HEK293T (cell line): ENCODE data around the gene PLSCR3.

ENCODE experiments used
- CTCF ChIA-PET: fragments of 350-600 bp; formaldehyde crosslinking; extraction: SDS; loops from one replicate; lab custom pipeline; 2021; ENCODE audit warnings: antibody characterized with exemption, inconsistent platforms; lab: Yijun Ruan, JAX
- POLR2A ChIA-PET: fragments of 350-600 bp; formaldehyde crosslinking; extraction: SDS; loops from one replicate; lab custom pipeline; 2020; ENCODE audit warnings: antibody characterized with exemption, inconsistent platforms; lab: Yijun Ruan, JAX
- DNase-seq: peaks from one replicate; pipeline ENCODE4 v3.0.0; 2012; ENCODE audit warnings: mixed read lengths; ENCODE audit errors: extremely low spot score
- ARNT ChIP-seq: fragments of 450-650 bp; IDR thresholded peaks from 2 replicates; pipeline ENCODE4 v1.6.1; 2017; ENCODE audit warnings: mild to moderate bottlenecking
- BHLHE40 ChIP-seq: fragments of 450-650 bp; IDR thresholded peaks from 2 replicates; pipeline ENCODE4 v1.6.1; 2016; ENCODE audit warnings: mild to moderate bottlenecking, moderate library complexity, borderline replicate concordance
- CTBP1 ChIP-seq: fragments of 450-650 bp; IDR thresholded peaks from 2 replicates; pipeline ENCODE4 v1.6.1; 2016; ENCODE audit warnings: borderline replicate concordance
- ELF4 ChIP-seq: fragments of 450-650 bp; IDR thresholded peaks from 2 replicates; pipeline ENCODE4 v1.6.1; 2017; ENCODE audit warnings: antibody characterized with exemption
- FOXA1 ChIP-seq: fragments of 450-650 bp; IDR thresholded peaks from 2 replicates; pipeline ENCODE4 v1.6.1; 2016; ENCODE audit warnings: mild to moderate bottlenecking
- FOXK2 ChIP-seq: fragments of 450-650 bp; IDR thresholded peaks from 2 replicates; pipeline ENCODE4 v1.6.1; 2016; ENCODE audit warnings: mild to moderate bottlenecking
- FOXM1 ChIP-seq: fragments of 450-650 bp; IDR thresholded peaks from 2 replicates; pipeline ENCODE4 v1.6.1; 2017; ENCODE audit warnings: mild to moderate bottlenecking, borderline replicate concordance
- HDGF ChIP-seq: fragments of 450-650 bp; IDR thresholded peaks from 2 replicates; pipeline ENCODE4 v1.6.1; 2017; ENCODE audit warnings: antibody characterized with exemption, borderline replicate concordance
- L3MBTL2 ChIP-seq: fragments of 450-650 bp; conservative IDR thresholded peaks from 2 replicates; pipeline ENCODE4 v1.6.1; 2016; ENCODE audit warnings: mild to moderate bottlenecking
- LEF1 ChIP-seq: fragments of 450-650 bp; IDR thresholded peaks from 2 replicates; pipeline ENCODE4 v1.6.1; 2017; ENCODE audit warnings: mild to moderate bottlenecking, borderline replicate concordance
- NFRKB ChIP-seq: fragments of 450-650 bp; IDR thresholded peaks from 2 replicates; pipeline ENCODE4 v1.6.1; 2016; ENCODE audit warnings: mild to moderate bottlenecking, moderate library complexity
- PKNOX1 ChIP-seq: fragments of 450-650 bp; IDR thresholded peaks from 2 replicates; pipeline ENCODE4 v1.6.1; 2016
- SP1 ChIP-seq: fragments of 450-650 bp; IDR thresholded peaks from 2 replicates; pipeline ENCODE4 v1.6.1; 2017
- SUZ12 ChIP-seq: fragments of 450-650 bp; IDR thresholded peaks from 2 replicates; pipeline ENCODE4 v1.6.1; 2016; ENCODE audit warnings: mild to moderate bottlenecking
- TARDBP ChIP-seq: fragments of 450-650 bp; IDR thresholded peaks from 2 replicates; pipeline ENCODE4 v1.6.1; 2016
- ZNF384 ChIP-seq: fragments of 450-650 bp; IDR thresholded peaks from 2 replicates; pipeline ENCODE4 v1.6.1; 2016

Gene PLSCR3

GRCh38 chr17:7429722-7430121, 35.4 kb upstream of the PLSCR3 start:
- ChIA-PET CTCF (no interaction called here), POLR2A (interaction anchor here (1.5 kb wide), 1 partner anchor 11 kb away, joined by 4 read pairs; no protein-coding TSS in a partner anchor)
- DNase-seq = no peak
- TF ChIP-seq CTBP1 (no peak), FOXA1 (no peak), ZNF384 (no peak), ELF4 (no peak), ARNT (no peak), BHLHE40 (no peak), FOXM1 (no peak), SP1 (no peak), PKNOX1 (no peak), NFRKB (no peak), LEF1 (no peak), TARDBP (no peak), HDGF (no peak), L3MBTL2 (no peak), FOXK2 (no peak)

- CTCF ChIA-PET = no interaction called here
- no peak for TF ChIP-seq TARDBP
- TF ChIP-seq ARNT = no peak
- no peak for TF ChIP-seq CTBP1
- POLR2A ChIA-PET = no interaction called here
- no peak for DNase-seq
Measured at GRCh38 chr17:7428557-7428956, 34.2 kb upstream of the PLSCR3 start, which contains the start of gene SPEM3. TSS of gene SPEM3 (plus strand) at chr17:7428857. CDS start at chr17:7428903, 46 bp downstream.

- POLR2A ChIA-PET = no interaction called here
- DNase-seq = no peak
- no peak for TF ChIP-seq BHLHE40
- no peak for TF ChIP-seq HDGF
- no peak for TF ChIP-seq FOXA1
- TF ChIP-seq LEF1 = no peak
- no peak for TF ChIP-seq PKNOX1
- no peak for TF ChIP-seq L3MBTL2
- TF ChIP-seq FOXK2 = no peak
- no peak for TF ChIP-seq ZNF384
- no peak for TF ChIP-seq CTBP1
- TF ChIP-seq ARNT = no peak
- CTCF ChIA-PET = no interaction called here
Measured at GRCh38 chr17:7427549-7427948, 33.2 kb upstream of the PLSCR3 start.

- TF ChIP-seq CTBP1 (no peak), SUZ12 (no peak), LEF1 (no peak), NFRKB (no peak), SP1 (no peak), FOXA1 (no peak), ELF4 (no peak), FOXK2 (no peak), ARNT (no peak), L3MBTL2 (no peak), TARDBP (no peak), HDGF (no peak), FOXM1 (no peak), PKNOX1 (no peak), ZNF384 (no peak), BHLHE40 (no peak)
- CTCF ChIA-PET = no interaction called here
- POLR2A ChIA-PET = no interaction called here
- no peak for DNase-seq
Measured at GRCh38 chr17:7426896-7427489, 32.7 kb upstream of the PLSCR3 start.

DNA sequence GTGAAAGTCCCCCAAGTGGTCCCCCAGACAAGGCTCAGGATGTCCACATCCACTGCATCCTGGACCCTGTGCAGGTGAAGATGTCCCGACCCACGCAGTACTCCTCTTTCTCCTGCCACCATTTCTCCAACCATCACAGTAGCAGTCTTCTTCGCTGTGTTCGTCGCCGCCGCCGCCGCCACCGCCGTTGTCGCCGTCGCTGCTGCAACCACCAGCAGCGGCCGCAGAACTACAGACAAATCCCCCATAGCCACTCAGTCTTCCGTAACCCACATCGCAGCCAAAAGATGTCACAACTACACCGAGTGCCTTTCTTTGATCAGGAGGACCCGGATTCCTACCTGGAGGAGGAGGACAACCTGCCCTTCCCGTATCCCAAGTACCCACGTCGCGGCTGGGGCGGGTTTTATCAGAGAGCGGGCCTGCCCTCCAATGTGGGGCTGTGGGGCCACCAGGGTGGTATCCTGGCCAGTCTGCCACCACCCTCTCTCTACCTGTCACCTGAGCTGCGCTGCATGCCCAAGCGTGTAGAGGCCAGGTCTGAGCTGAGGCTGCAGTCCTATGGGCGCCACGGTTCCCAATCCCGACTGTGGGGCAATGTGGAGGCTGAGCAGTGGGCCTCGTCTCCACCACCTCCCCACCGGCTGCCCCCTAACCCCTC, 32.0 kb upstream of the PLSCR3 start:
- TF ChIP-seq TARDBP = no peak
- no peak for TF ChIP-seq CTBP1
- TF ChIP-seq ARNT = no peak
- TF ChIP-seq LEF1 = no peak
- TF ChIP-seq BHLHE40 = no peak
- no peak for TF ChIP-seq ELF4
- no peak for TF ChIP-seq FOXK2
- TF ChIP-seq L3MBTL2 = no peak
- no peak for TF ChIP-seq NFRKB
- no peak for TF ChIP-seq SP1
- no peak for TF ChIP-seq HDGF
- TF ChIP-seq PKNOX1 = no peak
- TF ChIP-seq FOXM1 = no peak
- TF ChIP-seq FOXA1 = no peak
- TF ChIP-seq SUZ12 = no peak
- no peak for TF ChIP-seq ZNF384
- CTCF ChIA-PET = interaction anchor here (0.6 kb wide), 1 partner anchor 1592 kb away, joined by 3 read pairs; no protein-coding TSS in a partner anchor
- no peak for DNase-seq
- POLR2A ChIA-PET = no interaction called here
